Measurements from ENCODE around the gene XIAP.
"Not testable (repeated sequence)": the region's sequence is repeated elsewhere in the genome, so short reads cannot be mapped to it uniquely, and the experiment has no call there.

Gene XIAP

DNA sequence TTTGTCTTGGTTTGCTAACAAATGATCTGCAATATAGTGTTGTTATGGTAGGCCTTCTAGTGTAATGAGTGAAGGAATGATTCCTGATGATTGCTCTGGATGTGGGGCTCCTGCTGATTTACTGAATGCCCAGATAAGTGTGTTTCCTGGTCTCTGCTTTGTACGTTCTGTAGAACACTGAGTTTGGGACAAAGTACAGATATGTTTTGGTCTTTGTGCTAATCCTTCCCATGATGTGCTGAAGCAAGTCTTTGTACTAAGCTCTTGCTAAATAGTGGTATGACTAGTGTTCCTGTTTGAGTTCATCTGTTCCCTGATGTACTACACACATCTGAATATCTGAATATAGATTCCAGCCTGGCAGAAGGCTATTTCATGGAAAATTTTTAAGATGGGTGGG, 36.9 kb upstream of the XIAP start:
- no peaks in the 10 kb centered on the region for H3K27me3 ChIP-seq (ENCODE audit: control insufficient read depth, insufficient read depth, low read length)
- no peaks in the 10 kb centered on the region for H3K79me2 ChIP-seq
- H2AFZ ChIP-seq: no peak overlapping the region
- H3K36me3 ChIP-seq (ENCODE audit: control insufficient read depth, insufficient read depth, low read length): no peaks in the 10 kb centered on the region
- no peaks in the 10 kb centered on the region for H3K9me3 ChIP-seq (ENCODE audit: control insufficient read depth, low read length)
- H3K4me1 ChIP-seq: no peaks in the 10 kb centered on the region
- H3K27ac ChIP-seq: no peak overlapping the region
- no peak overlapping the region for H3K4me3 ChIP-seq (ENCODE audit: low read depth, low read length)
- no peak overlapping the region for H3K9ac ChIP-seq
- TF ChIP-seq, protein P1, sequence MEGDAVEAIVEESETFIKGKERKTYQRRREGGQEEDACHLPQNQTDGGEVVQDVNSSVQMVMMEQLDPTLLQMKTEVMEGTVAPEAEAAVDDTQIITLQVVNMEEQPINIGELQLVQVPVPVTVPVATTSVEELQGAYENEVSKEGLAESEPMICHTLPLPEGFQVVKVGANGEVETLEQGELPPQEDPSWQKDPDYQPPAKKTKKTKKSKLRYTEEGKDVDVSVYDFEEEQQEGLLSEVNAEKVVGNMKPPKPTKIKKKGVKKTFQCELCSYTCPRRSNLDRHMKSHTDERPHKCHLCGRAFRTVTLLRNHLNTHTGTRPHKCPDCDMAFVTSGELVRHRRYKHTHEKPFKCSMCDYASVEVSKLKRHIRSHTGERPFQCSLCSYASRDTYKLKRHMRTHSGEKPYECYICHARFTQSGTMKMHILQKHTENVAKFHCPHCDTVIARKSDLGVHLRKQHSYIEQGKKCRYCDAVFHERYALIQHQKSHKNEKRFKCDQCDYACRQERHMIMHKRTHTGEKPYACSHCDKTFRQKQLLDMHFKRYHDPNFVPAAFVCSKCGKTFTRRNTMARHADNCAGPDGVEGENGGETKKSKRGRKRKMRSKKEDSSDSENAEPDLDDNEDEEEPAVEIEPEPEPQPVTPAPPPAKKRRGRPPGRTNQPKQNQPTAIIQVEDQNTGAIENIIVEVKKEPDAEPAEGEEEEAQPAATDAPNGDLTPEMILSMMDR (IDR thresholded peaks at IDR 0.05): no peak
- H3K4me2 ChIP-seq (ENCODE audit: low read length): no peak overlapping the region

DNA sequence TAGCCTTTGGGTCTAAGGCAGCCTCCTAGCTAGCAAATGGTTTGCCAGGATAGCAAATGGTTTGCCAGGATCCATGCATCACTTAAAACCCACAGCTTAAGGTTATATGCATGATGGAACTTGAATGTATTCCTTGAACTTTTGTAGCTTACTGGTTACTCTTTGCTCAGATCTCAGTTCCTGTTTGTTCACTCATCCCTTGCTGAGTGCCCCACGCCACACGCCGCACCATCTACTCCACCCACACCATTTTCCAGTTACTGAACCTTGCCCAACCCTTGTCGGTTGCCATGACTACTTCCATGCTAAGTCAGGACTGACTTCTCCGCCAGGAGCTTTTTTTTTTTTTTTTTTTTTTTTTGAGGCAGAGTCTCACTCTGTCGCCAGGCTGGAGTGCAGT, 29.5 kb upstream of the XIAP start:
- TF ChIP-seq, protein P1 (IDR thresholded peaks at IDR 0.05): no peak
- Histone ChIP-seq H3K4me2 (ENCODE audit: low read length) (no peak overlapping the region), H3K36me3 (ENCODE audit: control insufficient read depth, insufficient read depth, low read length) (no peaks in the 10 kb centered on the region), H3K27me3 (ENCODE audit: control insufficient read depth, insufficient read depth, low read length) (no peaks in the 10 kb centered on the region), H3K4me1 (no peaks in the 10 kb centered on the region), H2AFZ (no peak overlapping the region), H3K79me2 (no peaks in the 10 kb centered on the region), H3K9me3 (ENCODE audit: control insufficient read depth, low read length) (no peaks in the 10 kb centered on the region), H3K4me3 (ENCODE audit: low read depth, low read length) (no peak overlapping the region), H3K9ac (no peak overlapping the region), H3K27ac (peak overlapping the region; percentile 32)

DNA sequence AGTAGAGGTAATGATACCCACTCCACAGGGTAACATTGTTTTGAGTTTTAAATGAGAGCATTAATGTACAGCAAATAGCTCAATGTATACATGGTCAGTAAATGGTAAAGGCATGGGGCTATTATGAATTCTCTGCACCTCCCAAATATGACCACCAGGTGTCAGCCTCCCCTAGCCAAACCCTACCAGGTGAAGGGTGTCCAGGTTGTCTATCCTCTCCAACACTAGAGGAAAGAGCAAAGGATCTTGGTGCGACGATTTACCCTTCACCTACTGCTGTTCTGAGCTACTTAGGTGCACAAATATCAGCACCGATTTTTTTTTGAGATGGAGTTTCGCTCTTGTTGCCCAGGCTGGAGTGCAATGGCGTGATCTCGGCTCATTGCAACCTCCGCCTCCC, 26.5 kb upstream of the XIAP start:
- H3K9ac ChIP-seq: no peak overlapping the region
- no peaks in the 10 kb centered on the region for H3K79me2 ChIP-seq
- H3K36me3 ChIP-seq (ENCODE audit: control insufficient read depth, insufficient read depth, low read length): no peaks in the 10 kb centered on the region
- H3K4me1 ChIP-seq: no peaks in the 10 kb centered on the region
- no peak overlapping the region for H3K4me3 ChIP-seq (ENCODE audit: low read depth, low read length)
- H3K4me2 ChIP-seq (ENCODE audit: low read length): no peak overlapping the region
- TF ChIP-seq, protein P1 (IDR thresholded peaks at IDR 0.05): peak; percentile 81
- no peaks in the 10 kb centered on the region for H3K27me3 ChIP-seq (ENCODE audit: control insufficient read depth, insufficient read depth, low read length)
- H2AFZ ChIP-seq: peak overlapping the region; percentile 60
- no peak overlapping the region for H3K27ac ChIP-seq
- no peaks in the 10 kb centered on the region for H3K9me3 ChIP-seq (ENCODE audit: control insufficient read depth, low read length)

DNA sequence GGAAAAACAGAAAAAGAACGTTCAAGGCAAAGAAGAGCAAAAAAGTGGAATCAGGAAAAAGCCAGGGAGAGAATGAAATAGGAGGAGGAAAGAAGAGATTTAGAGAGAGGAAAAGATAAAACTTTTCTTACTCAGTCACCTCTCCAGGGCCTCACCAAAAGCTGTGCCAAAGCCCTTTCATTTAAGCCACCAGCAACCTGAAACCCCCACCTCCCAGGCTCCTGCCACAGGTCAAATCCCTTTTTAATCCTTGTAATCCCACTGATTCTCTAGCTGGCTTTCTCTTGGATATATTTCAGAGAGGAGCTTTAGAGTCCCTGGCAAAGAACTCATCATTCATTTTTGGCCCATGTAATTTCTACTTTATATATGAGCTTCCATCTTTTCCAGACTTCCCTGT, 25.7 kb upstream of the XIAP start:
- no peak overlapping the region for H3K27ac ChIP-seq
- TF ChIP-seq, protein P1 (IDR thresholded peaks at IDR 0.05): no peak
- peak overlapping the region; percentile 60 for H2AFZ ChIP-seq
- no peaks in the 10 kb centered on the region for H3K79me2 ChIP-seq
- H3K36me3 ChIP-seq (ENCODE audit: control insufficient read depth, insufficient read depth, low read length): no peaks in the 10 kb centered on the region
- no peaks in the 10 kb centered on the region for H3K9me3 ChIP-seq (ENCODE audit: control insufficient read depth, low read length)
- no peaks in the 10 kb centered on the region for H3K4me1 ChIP-seq
- H3K9ac ChIP-seq: no peak overlapping the region
- no peak overlapping the region for H3K4me3 ChIP-seq (ENCODE audit: low read depth, low read length)
- H3K4me2 ChIP-seq (ENCODE audit: low read length): no peak overlapping the region
- no peaks in the 10 kb centered on the region for H3K27me3 ChIP-seq (ENCODE audit: control insufficient read depth, insufficient read depth, low read length)

DNA sequence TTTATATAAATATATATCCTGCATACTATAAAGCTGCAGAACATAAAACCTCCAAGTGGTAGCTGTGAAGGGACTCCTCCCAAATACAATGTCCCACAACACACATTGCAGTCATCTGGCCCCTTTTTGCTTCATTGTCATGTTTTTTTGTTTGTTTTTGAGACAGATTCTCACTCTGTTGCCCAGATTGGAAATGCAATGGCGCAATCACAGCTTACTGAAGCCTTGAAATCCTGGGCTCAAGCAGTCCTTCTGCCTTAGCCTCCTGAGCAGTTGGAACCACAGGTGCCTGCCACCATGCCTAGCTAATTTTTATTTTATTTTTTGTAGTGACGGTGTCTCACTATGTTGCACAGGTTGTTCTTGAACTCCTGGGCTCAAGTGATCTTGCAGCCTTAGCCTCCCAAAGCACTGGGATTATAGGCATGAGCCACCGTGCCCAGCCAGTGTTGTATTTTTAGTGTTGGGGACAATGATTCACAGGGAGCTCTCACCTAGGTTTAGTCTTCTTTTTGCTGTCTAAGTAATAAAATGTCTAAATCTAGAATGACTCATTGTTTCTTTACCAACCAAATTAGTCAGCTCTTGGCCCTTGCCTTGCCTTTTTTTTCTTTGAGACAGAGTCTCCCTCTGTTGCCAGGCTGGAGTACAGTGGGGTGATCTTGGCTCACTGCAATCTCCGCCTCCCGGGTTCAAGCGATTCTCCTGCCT, 24.0 kb upstream of the XIAP start:
- Histone ChIP-seq H2AFZ (no peak overlapping the region), H3K4me3 (ENCODE audit: low read depth, low read length) (no peak overlapping the region), H3K4me1 (no peaks in the 10 kb centered on the region), H3K27me3 (ENCODE audit: control insufficient read depth, insufficient read depth, low read length) (no peaks in the 10 kb centered on the region), H3K9ac (no peak overlapping the region), H3K79me2 (no peaks in the 10 kb centered on the region), H3K9me3 (ENCODE audit: control insufficient read depth, low read length) (no peaks in the 10 kb centered on the region), H3K4me2 (ENCODE audit: low read length) (no peak overlapping the region), H3K27ac (no peak overlapping the region), H3K36me3 (ENCODE audit: control insufficient read depth, insufficient read depth, low read length) (no peaks in the 10 kb centered on the region)
- TF ChIP-seq, protein P1 (IDR thresholded peaks at IDR 0.05): no peak

DNA sequence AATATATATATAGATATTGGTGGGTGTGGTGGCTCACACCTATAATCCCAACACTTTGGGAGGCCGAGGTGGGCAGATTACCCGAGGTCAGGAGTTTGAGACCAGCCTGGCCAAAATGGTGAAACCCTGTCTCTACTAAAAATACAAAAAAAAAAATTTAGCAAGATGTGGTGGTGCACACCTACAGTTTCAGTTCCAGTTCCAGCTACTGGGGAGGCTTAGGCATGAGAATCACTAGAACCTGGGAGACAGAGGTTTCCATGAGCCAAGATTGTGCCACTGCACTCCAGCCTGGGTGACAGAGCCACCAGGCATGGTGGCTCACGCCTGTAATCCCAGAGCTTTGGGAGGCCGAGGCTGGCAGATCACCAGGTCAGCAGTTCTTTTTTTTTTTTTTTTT, 14.7 kb upstream of the XIAP start:
- not testable (repeated sequence) for H3K9ac ChIP-seq; H3K36me3 ChIP-seq (ENCODE audit: control insufficient read depth, insufficient read depth, low read length); H2AFZ ChIP-seq; H3K79me2 ChIP-seq; H3K4me1 ChIP-seq; H3K4me3 ChIP-seq (ENCODE audit: low read depth, low read length); H3K4me2 ChIP-seq (ENCODE audit: low read length); H3K9me3 ChIP-seq (ENCODE audit: control insufficient read depth, low read length); H3K27ac ChIP-seq; H3K27me3 ChIP-seq (ENCODE audit: control insufficient read depth, insufficient read depth, low read length)

Measured in parathyroid adenoma (tissue), 2 donors.